GM20431 (cell line): ENCODE results near the gene AKAP14.
"Not testable (repeated sequence)": the region's sequence is repeated elsewhere in the genome, so short reads cannot be mapped to it uniquely, and the experiment has no call there.

ENCODE experiments used
- in situ Hi-C: fragments of 300-500 bp; cut with MseI, MboI; formaldehyde crosslinking; loops from one replicate; pipeline ENCODE4 v1.15.0; 2020; ENCODE audit warnings: low sequenced_read_pairs; ENCODE audit not compliant: unreplicated experiment

AKAP14 gene

DNA sequence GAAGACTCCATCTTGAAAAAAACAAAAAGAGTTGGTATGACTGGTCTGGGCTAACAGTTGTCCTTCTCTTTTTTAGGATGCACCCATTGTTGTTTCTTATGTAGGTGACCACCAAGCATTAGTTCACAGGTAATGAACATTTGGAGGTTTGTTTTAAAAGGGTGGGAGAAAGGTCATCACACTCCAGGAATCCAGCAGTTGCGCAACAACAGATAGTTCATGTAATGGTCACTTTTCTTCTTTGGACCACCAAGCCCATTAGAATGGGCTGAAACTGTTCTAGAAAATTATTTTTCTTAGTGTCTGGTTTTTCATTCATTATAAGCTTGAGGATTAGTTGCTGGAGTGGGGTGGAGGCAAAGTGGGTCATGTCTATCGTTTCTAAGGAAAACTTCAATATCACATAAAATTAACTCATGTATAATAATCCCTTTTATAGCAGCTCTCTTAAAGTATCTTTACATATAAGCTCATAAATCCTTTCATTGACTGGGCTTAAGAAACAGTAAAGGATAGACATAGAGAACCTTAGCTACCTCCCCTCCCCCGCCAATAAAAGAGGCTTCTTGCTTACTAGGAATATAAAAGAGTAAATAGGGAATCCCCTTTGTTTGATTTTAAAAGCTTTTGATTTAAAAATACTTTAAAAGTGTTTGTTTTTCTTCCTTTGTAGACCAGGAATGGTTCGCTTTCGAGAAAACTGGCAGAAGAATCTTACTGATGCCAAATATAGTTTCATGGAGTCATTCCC, 24.3 kb downstream of the AKAP14 start:
- in situ Hi-C loops: no loop called here

DNA sequence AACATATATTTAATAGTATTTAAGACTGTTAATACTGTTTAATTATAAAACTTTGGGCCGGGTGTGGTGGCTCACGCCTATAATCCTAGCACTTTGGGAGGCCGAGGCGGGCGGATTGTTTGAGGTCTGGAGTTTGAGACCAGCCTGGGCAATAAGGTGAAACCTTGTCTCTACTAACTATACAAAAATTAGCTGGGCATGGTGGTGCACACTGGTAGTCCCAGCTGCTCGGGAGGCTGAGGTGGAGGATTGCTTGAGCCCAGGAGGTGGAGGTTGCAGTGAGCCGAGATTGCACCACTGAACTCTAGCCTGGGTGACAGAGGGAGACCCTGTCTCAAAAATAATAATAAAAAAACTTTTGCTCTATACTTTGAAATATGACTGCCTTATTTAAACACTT, 26.7 kb downstream of the AKAP14 start:
- in situ Hi-C loops: not testable (repeated sequence)

DNA sequence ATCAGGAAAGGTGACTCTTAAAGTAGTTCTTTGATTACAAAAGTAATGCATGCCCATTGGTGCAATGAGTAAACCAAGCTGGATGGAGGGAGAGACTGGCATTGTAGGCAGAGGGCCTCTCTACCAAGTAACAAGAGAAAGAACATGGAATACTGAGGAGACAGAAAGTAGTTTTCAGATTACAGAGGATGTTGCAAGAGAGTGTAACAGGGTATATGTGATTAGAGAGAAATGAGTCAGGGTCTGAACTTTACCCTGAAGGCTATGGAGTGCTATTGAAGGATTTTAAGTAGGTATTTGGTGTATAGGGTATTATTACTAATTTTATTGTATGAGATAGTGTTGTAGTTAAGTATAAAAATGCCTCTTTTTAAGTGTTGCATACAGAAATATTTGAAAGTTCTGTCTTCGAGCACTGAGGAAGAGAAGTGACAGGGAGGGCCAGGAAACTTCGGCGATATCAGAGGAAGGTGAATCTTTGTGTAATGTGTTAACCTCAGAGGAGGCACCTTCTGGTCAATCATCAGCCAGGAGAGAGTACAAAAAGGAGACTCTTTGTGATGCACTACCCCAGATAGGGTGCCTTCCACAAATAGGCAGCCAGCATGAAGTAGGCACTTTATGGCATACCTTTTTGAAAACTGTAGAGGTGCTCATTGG, 39.7 kb downstream of the AKAP14 start:
- in situ Hi-C loops: no loop called here

DNA sequence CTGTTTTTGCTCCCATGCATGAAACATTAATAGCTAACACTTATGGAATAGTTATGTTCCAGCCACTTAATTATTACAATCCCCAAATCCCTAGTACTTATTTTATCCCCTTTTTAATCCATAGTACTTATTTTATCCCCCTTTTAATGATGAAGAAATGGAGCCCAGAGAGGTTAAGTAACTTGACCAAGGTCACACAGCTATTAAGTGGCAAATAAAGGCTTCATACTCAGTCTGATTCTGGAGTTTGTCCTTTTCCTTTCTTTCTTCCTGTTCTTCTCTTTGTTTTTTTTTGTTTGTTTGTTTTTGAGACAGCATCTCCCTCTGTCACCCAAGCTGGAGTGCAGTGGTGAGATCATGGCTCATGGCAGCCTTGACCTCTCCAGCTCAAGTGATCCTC, 45.6 kb downstream of the AKAP14 start:
- in situ Hi-C loops: no loop called here

DNA sequence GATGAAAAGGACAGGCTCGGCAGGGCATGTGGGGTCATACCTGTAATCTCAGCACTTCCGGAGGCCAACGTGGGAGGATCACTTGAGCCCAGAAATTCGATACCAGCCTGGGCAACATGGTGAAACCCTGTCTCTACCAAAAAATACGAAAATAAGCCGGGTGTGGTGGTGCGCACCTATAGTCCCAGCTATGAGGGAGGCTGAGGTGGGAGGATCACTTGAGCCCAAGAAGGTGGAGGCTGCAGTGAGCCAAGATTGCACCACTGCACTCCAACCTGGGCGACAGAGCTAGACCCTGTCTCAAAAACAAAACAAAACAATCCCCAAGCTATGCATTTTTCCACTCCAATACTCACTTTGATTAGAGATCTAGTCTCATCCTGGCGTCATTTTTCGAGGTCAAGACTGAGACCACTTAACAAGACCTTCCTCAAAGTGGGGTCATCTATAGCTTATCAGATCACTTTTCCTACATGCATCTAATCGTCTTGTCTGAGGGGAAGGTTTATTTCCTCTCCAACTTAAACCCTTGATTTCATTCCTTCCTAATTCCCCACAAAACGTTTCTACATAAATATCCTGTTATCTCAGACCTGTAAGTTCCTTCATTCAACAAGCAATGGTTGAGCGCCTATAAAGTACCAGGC, 46.6 kb downstream of the AKAP14 start:
- in situ Hi-C loops: no loop called here

DNA sequence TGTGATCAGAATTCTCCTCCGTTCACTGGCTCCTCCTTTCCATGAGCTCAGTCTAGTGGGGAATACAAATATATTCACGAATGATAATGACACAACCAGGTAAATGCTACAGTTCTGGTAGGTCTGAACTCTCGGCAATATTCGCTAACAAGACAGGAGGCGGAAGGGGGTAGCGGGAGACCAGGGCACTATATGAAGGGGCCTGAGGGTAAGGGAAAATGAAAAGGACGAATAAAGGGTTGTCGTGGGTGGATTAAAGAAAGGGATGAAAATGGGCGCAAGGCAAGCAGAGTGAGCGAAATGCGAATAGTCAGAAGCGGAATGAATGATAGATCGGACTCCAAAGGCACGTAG, 47.1 kb downstream of the AKAP14 start:
- in situ Hi-C loops: no loop called here

DNA sequence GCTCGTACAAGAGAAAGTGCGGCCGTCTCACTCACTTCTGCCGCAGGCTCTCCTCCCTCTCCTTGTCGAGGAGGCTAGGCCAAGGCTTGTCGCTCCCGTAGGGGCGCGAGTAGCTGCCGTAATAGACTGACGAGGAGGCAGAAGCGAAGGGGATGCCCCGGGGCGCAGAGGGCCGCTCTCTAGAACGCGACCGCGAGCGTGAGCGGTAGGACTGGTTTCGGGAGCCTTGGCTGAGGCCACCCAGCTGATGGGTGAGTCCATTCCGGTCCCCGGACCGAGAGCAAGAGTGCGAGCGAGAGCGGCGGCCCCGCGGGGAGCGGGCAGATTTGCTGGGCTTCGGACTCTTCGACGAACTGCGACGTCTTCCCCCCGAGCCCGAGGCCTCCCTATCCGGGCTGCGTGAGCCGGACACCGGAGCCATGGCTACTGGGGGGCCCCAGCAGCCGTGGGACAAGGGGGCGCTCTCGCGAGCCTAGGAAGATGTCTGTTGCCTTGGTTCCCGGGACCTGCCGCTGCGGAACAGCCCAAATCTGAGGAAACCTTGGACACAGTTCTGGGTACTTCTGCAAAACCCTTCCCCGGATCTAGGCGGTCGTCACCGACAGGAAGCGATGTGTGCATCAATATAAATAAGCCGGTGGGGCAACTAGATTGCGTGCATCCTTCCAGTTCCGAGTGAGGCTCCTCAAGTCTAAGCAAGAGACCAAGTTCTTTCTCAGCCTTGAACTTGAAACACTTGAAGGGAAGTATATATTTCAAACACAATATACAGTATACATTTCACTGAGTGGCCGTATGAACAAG, 47.7 kb downstream of the AKAP14 start, which contains the start of gene NKAP:
NKAP (minus strand) TSS at position 567 of the 804 bp plus-strand sequence; CDS start at position 421, 146 bp downstream.
- in situ Hi-C loops: no loop called here

DNA sequence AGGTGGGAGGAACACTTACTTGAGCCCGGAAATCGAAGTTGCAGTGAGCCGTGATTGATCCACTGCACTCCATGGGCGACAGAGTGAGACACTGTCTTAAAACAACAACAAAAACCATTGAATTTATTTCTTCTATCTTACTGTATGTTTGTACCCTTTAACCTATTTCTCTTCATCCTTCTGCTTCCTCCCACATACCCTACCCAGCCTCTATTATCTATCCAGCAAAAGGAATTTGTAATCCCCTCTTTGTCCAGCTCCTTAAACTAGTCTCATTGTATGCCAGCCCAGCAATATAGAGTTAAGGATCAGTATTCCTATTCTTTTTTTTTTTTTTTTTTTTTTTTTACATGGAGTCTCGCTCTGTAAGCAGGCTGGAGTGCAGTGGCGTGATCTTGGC, 49.8 kb downstream of the AKAP14 start:
- in situ Hi-C loops: no loop called here

DNA sequence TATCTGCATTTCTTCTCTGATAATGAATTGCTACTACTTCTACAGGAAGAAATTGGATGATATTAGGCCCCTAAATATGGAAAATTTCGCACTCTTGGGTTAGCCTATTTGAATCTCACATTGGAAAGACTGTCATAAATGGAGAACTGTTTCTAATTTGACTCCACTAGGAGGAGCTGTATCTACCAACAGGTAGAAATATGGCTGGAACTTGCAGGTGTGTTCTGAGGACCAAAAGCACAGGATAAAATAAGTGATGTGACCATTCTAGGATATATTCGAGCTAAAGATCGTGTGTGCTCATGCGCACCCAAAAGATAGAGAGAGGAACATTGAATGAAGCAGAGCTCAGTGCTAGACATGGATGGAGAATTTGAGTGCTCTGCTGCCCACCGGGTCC, 52.7 kb downstream of the AKAP14 start:
- in situ Hi-C loops: no loop called here

DNA sequence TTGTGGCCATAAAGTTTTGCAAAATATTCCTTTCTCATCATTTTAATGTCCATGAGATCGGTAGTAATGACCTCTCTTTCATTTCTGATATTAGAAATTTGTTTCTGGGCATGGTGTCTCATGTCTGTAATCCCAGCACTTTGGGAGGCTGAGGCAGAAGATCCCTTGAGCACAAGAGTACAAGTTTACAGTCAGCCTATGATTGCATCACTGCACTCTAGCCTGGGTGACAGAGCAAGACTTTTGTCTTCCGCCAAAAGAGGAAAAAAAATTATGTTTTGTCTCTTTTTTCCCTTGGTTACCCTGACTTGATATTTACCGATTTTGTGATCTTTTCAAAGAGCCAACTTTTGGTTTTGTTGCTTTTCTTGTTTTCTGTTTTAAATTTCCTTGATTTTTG, 58.7 kb downstream of the AKAP14 start:
- in situ Hi-C loops: loop anchor here (25.0 kb wide), 1 partner anchor 183 kb away; no protein-coding TSS in a partner anchor

DNA sequence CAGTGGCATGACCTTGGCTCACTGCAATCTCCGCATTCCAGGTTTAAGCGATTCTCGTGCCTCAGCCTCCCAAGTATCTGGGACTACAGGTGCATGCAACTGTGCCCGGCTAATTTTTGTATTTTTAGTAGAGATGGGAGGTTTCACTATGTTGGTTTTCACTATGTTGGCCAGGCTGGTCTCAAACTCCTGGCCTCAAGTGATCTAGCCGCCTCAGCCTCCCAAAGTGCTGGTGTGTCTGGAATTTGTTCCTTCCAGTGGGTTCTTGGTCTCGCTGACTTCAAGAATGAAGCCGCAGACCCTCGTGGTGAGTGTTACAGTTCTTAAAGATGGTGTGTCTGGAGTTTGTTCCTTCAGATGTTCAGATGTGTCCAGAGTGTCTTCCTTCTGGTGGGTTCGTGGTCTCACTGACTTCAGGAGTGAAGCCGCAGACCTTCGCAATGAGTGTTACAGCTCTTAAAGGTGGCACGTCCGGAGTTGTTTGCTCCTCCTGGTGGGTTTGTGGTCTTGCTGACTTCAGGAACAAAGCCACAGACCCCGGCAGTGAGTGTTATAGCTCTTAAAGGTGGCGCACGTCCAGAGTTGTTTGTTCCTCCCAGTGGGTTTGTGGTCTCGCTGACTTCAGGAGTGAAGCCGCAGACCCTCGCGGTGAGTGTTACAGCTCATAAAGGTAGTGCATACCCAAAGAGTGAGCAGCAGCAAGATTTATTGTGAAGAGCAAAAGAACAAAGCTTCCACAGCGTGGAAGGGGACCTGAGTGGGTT, 60.3 kb downstream of the AKAP14 start:
- in situ Hi-C loops: loop anchor here (25.0 kb wide), 1 partner anchor 181 kb away; no protein-coding TSS in a partner anchor

DNA sequence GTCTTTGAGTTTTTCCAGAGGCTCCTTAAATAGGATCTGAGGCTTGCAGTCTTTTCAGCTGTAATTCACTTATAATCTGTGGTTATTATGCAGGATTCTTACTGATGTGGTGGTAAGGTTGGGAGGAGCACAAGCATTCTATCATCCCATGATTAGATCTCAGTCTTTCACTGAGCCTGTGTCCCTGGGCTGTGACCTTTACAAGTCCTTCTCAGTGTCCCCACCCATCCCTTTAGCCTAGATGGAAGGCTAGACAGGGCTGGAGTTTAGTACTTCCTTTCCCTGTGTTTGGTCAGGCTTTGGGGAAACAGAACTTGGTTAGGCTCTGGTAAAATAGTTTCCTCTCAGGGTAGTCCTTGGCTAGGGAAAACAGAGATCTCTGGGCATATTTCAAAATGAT, 64.9 kb downstream of the AKAP14 start:
- in situ Hi-C loops: loop anchor here (25.0 kb wide), 1 partner anchor 177 kb away; no protein-coding TSS in a partner anchor

DNA sequence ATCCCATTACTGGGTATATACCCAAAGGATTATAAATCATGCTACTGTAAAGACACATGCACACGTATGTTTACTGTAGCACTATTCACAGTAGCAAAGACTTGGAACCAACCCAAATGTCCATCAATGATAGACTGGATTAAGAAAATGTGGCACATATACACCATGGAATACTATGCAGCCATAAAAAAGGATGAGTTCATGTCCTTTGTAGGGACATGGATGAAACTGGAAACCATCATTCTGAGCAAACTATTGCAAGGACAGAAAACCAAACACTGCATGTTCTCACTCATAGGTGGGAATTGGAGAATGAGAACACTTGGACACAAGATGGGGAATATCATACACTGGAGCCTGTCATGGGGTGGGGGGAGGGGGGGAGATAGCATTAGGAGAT, 71.1 kb downstream of the AKAP14 start:
- in situ Hi-C loops: loop anchor here (25.0 kb wide), 1 partner anchor 170 kb away; no protein-coding TSS in a partner anchor
